ENCODE data around the gene ONECUT3.

DNA sequence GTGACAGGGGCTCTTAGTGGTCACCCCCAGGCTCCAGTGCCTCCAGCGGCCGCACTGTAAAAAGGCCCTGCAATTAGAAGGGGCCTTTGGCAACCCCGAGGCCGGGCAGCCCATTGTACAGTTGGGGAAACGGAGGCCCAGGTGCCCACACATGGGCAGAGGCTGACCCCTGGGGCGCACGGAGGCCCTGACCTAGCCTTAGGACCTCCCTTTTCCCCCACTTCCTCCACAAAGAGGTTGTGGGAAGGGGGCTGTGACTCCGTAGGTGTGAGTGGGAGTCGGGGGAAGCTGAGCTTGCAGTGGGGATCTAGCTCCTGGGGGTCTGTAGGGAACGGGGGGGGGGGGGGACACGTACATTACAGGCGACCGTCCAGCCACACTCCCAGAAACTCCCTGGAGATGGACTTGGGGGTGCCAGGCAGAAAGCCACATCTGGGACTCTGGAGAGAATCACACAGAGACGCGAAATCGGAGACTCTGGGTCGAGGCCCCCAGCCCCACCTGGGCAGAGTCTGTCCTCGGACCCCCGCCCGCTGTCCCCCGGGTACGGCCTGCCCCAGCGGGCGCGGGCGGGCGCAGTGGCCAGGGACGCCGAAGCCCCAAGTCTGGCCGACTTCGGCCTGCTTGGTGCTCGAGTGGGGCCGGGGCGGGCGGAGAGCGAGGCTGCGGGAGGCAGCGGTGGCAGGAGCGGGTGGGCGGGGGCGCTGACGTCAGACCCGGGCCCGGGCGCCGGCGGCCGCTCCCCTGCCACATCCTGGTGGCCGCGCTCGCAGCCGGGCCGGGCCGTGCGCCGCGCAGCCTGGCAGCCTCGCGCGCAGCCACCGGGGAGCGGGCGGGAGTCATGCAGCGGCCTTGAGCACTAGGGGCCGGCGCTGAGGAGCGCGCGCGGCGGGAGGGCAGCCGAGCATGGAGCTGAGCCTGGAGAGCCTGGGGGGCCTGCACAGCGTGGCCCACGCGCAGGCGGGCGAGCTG, at the start of gene ONECUT3:
- TF ChIP-seq, protein P1, sequence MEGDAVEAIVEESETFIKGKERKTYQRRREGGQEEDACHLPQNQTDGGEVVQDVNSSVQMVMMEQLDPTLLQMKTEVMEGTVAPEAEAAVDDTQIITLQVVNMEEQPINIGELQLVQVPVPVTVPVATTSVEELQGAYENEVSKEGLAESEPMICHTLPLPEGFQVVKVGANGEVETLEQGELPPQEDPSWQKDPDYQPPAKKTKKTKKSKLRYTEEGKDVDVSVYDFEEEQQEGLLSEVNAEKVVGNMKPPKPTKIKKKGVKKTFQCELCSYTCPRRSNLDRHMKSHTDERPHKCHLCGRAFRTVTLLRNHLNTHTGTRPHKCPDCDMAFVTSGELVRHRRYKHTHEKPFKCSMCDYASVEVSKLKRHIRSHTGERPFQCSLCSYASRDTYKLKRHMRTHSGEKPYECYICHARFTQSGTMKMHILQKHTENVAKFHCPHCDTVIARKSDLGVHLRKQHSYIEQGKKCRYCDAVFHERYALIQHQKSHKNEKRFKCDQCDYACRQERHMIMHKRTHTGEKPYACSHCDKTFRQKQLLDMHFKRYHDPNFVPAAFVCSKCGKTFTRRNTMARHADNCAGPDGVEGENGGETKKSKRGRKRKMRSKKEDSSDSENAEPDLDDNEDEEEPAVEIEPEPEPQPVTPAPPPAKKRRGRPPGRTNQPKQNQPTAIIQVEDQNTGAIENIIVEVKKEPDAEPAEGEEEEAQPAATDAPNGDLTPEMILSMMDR (IDR thresholded peaks at IDR 0.05), result no peak
- TF ChIP-seq IRF2 (CRISPR knock-in tag; IDR thresholded peaks at IDR 0.05; ENCODE audit: borderline replicate concordance, low read depth), result no peak
- no peak for TF ChIP-seq NFYB (CRISPR knock-in tag; conservative IDR thresholded peaks at IDR 0.05; ENCODE audit: low read depth)

Measured in WTC11 (cell line).